SH-SY5Y (cell line): ENCODE results near the gene PHF19.

Experiments used
- GATA2 ChIP-seq: IDR thresholded peaks from 2 replicates; pipeline ENCODE4 v1.6.1; 2011; ENCODE audit warnings: mild to moderate bottlenecking, low read depth, low read length
- GATA3 ChIP-seq: IDR thresholded peaks from 2 replicates; pipeline ENCODE4 v1.6.1; 2011; ENCODE audit warnings: low read depth, mild to moderate bottlenecking, low read length, moderate library complexity

GRCh38 chr9:120916991-120917880 lies 40.2 kb upstream of the PHF19 start:
- TF ChIP-seq GATA2 (no peak), GATA3 (no peak)
